NOMO-1 (cell line): ENCODE measurements around the gene NUDT19.

Experiments used
- DNase-seq, 2 experiments: peaks; one replicate each; lab custom pipeline; 2025; ENCODE audit not compliant: unreplicated experiment in 2 of 2; lab: John Stamatoyannopoulos, UW

NUDT19 gene

GRCh38 chr19:32757189-32757588 is 65.6 kb downstream of the NUDT19 start:
- DNase-seq = no peak
